ENCODE results near the gene DAPK2.

DNA sequence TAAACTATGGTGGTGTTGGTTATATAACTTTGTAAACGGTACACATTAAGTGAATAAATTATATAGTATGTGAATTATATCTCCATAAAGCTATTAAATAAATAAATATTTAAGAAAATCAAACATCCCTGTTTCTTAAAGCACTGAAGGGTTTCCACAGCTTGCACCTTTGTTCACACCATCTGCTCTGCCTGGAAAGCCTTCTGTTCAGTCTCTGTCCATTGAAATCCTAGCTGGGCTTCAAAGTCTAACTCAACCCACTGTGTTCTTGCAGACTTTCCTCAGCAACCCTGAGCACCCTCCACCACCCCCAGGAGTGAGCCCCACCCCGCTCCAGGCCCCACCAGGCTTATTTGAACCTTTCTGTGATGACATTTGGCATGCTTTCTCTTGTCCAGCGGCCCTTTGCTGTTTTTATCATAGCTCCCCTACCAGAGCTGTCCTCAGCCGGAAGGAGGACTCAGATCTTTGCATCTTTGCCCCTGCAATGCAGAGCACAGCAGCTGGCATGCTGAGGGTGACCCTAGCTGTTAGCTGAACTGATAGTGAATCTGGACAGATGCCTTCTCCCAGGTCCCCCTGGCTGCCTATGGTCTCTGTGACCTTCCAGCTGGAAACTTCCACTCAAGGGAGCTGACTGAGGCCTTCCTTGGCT, 105.2 kb downstream of the DAPK2 start:
- TF ChIP-seq, protein P1, sequence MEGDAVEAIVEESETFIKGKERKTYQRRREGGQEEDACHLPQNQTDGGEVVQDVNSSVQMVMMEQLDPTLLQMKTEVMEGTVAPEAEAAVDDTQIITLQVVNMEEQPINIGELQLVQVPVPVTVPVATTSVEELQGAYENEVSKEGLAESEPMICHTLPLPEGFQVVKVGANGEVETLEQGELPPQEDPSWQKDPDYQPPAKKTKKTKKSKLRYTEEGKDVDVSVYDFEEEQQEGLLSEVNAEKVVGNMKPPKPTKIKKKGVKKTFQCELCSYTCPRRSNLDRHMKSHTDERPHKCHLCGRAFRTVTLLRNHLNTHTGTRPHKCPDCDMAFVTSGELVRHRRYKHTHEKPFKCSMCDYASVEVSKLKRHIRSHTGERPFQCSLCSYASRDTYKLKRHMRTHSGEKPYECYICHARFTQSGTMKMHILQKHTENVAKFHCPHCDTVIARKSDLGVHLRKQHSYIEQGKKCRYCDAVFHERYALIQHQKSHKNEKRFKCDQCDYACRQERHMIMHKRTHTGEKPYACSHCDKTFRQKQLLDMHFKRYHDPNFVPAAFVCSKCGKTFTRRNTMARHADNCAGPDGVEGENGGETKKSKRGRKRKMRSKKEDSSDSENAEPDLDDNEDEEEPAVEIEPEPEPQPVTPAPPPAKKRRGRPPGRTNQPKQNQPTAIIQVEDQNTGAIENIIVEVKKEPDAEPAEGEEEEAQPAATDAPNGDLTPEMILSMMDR (IDR thresholded peaks at IDR 0.05) = no peak
- no peak for TF ChIP-seq ZFX (IDR thresholded peaks at IDR 0.05; ENCODE audit: borderline replicate concordance)

Measured in 22Rv1 (cell line).